Gastroesophageal sphincter (tissue), 3 donors: ENCODE data around the gene LSAMP.

Experiments
- CTCF ChIP-seq, 4 experiments: fragments of 200-600 bp in 2 of 4; fragments of 450-650 bp in 2 of 4; sonication (generic) in 1 of 4; IDR thresholded peaks; one replicate each; pipeline ENCODE4 v1.5.1; 2017 to 2019; ENCODE audit warnings: antibody characterized with exemption in 4 of 4, mild to moderate bottlenecking in 2 of 4, moderate library complexity in 2 of 4
- POLR2A ChIP-seq, 2 donors: fragments of 450-650 bp; IDR thresholded peaks; one replicate each; pipeline ENCODE4 v1.6.1; 2017; ENCODE audit warnings: antibody characterized with exemption in 2 of 2, mild to moderate bottlenecking in 2 of 2, moderate library complexity in 1 of 2
- POLR2AphosphoS5 ChIP-seq: sonication (generic); formaldehyde crosslinking; IDR thresholded peaks from one replicate; pipeline ENCODE4 v1.6.1; 2017; ENCODE audit warnings: antibody characterized with exemption

DNA sequence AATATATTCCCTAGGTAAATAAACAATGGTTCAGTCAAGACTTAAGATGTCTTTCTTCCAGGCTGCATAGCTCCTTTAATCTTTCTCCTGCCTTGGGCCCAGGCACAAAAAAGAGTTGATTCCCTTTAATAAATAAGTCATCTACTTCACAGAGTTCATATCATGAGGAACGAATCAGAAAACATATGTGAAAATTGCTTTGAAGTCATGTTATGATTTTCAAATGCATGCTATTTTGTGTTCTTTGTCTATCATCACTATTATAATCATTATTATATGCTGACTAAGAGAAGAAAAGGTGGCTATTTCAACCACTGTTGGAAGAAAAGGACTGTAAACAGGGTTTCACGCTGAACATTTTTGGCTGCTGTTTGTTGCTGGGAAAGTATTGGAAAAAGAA is 70.4 kb downstream of the LSAMP start:
- TF ChIP-seq CTCF (IDR thresholded peaks at IDR 0.05) (no peak), POLR2A (IDR thresholded peaks at IDR 0.05) (no peak), POLR2AphosphoS5 (no peak)
